Endothelial cell of umbilical vein (primary cell): Measurements from ENCODE around the gene RFX1. TPM values are rescaled to one million over a fixed set of nuclear protein-coding genes. Genes with fewer than 3 reads are reported as not detected.

Source experiments
- BruUV-seq: library from RNA; stranded (reverse); fragments of 400-500 nt; replicated peaks from 2 replicates; lab custom pipeline; 2021; lab: Mats Ljungman, UMichigan
- CTCF ChIA-PET: fragments of 300-600, 350-600 bp; sonication (Branson Sonifier 250); formaldehyde crosslinking; loops from one replicate; lab custom pipeline; 2021; ENCODE audit warnings: antibody characterized with exemption, inconsistent platforms; lab: Charles Lee
- POLR2A ChIA-PET: fragments of 300-600, 350-600 bp; sonication (Branson Sonifier 250); formaldehyde crosslinking; loops from one replicate; lab custom pipeline; 2021; ENCODE audit warnings: antibody characterized with exemption, inconsistent platforms; lab: Charles Lee
- DNase-seq: peaks from one replicate; pipeline ENCODE4 v3.0.0-alpha.2; 2011; ENCODE audit warnings: low read depth, low spot score
- FAIRE-seq: peaks from 2 replicates; lab custom pipeline; 2011; peaks lifted over from hg19 to GRCh38; lab: Jason Lieb, UNC
- H2AFZ ChIP-seq: 2 replicates; pipeline ENCODE4 v1.6.0; 2012; ENCODE audit warnings: low read depth, low read length, control low read depth, inconsistent platforms
- H3K27ac ChIP-seq: 2 replicates; pipeline ENCODE4 v1.5.1; 2011; ENCODE audit warnings: low read depth, mild to moderate bottlenecking, control low read depth, low read length, moderate library complexity; ENCODE audit not compliant: insufficient read depth
- H3K27me3 ChIP-seq, 2 experiments: 2 replicates each; pipeline versions ENCODE4 v1.6.0 to v1.6.1; 2011; ENCODE audit warnings: low read length in 2 of 2, mixed read lengths in 1 of 2; ENCODE audit not compliant: control insufficient read depth in 2 of 2, insufficient read depth in 2 of 2
- H3K36me3 ChIP-seq, 2 experiments: 2 replicates in 1 of 2; 3 replicates in 1 of 2; pipeline ENCODE4 v1.5.1; 2011; ENCODE audit warnings: low read length in 2 of 2, mild to moderate bottlenecking in 1 of 2, moderate library complexity in 1 of 2; ENCODE audit not compliant: control insufficient read depth in 2 of 2, insufficient read depth in 2 of 2; ENCODE audit errors: extremely low read depth in 1 of 2
- H3K4me1 ChIP-seq: 3 replicates; pipeline ENCODE4 v1.5.1; 2011; ENCODE audit warnings: mild to moderate bottlenecking, low read length; ENCODE audit not compliant: control insufficient read depth, insufficient read depth; ENCODE audit errors: extremely low read depth
- H3K4me2 ChIP-seq: 2 replicates; pipeline ENCODE4 v1.6.1; 2011; ENCODE audit warnings: low read length, control low read depth, mixed read lengths; ENCODE audit not compliant: insufficient read depth
- H3K4me3 ChIP-seq, 3 experiments: fragments of 200-600 bp in 1 of 3; sonication (generic), shearing (Covaris generic) in 1 of 3; replicated peaks in 1 of 3; 2 replicates each; pipeline ENCODE4 v1.5.1; 2011 to 2016; ENCODE audit warnings: control low read depth in 3 of 3, low read length in 3 of 3, mild to moderate bottlenecking in 2 of 3, inconsistent platforms in 1 of 3, low read depth in 1 of 3, moderate library complexity in 1 of 3; ENCODE audit not compliant: insufficient read depth in 1 of 3
- H3K79me2 ChIP-seq: 2 replicates; pipeline ENCODE4 v1.6.0; 2012; ENCODE audit warnings: low read length, inconsistent platforms; ENCODE audit not compliant: control insufficient read depth, insufficient read depth
- H3K9ac ChIP-seq: replicated peaks from 2 replicates; pipeline ENCODE3; 2011; ENCODE audit warnings: low read length, control low read depth; ENCODE audit not compliant: insufficient read depth; ENCODE audit errors: extremely low read depth
- H3K9me1 ChIP-seq: replicated peaks from 3 replicates; pipeline ENCODE4 v1.6.0; 2011; ENCODE audit warnings: mild to moderate bottlenecking, low read length; ENCODE audit not compliant: control insufficient read depth, insufficient read depth; ENCODE audit errors: extremely low read depth
- H3K9me3 ChIP-seq: replicated peaks from 2 replicates; pipeline ENCODE4 v1.5.1; 2012; ENCODE audit warnings: low read length, inconsistent platforms; ENCODE audit not compliant: control insufficient read depth, insufficient read depth
- H4K20me1 ChIP-seq: replicated peaks from 2 replicates; pipeline ENCODE3; 2011; ENCODE audit warnings: mild to moderate bottlenecking, low read length; ENCODE audit not compliant: control insufficient read depth, insufficient read depth; ENCODE audit errors: extremely low read depth
- CTCF ChIP-seq, 2 donors: IDR thresholded peaks; 1 replicate in 1 of 2; 2 replicates in 1 of 2; pipeline ENCODE4 v1.5.1; 2011; ENCODE audit warnings: low read length in 2 of 2, mild to moderate bottlenecking in 2 of 2, moderate library complexity in 2 of 2, control low read depth in 1 of 2, inconsistent platforms in 1 of 2, low read depth in 1 of 2; ENCODE audit not compliant: insufficient read depth in 1 of 2; ENCODE audit errors: extremely low read depth in 1 of 2
- EZH2 ChIP-seq: IDR thresholded peaks from 2 replicates; pipeline ENCODE4 v1.6.1; 2012; ENCODE audit warnings: borderline replicate concordance, low read depth, mild to moderate bottlenecking, moderate library complexity, low read length, inconsistent platforms; ENCODE audit not compliant: severe bottlenecking
- FOS ChIP-seq: IDR thresholded peaks from 2 replicates; pipeline ENCODE4 v1.6.1; 2011; ENCODE audit warnings: mild to moderate bottlenecking, low read length, moderate library complexity, borderline replicate concordance; ENCODE audit not compliant: insufficient read depth
- GATA2 ChIP-seq: IDR thresholded peaks from 2 replicates; pipeline ENCODE4 v1.7.0; 2011; ENCODE audit warnings: low read depth, mild to moderate bottlenecking, moderate library complexity, mixed read lengths, low read length; ENCODE audit not compliant: insufficient read length, insufficient read depth
- JUN ChIP-seq: IDR thresholded peaks from 2 replicates; pipeline ENCODE4 v1.6.1; 2011; ENCODE audit warnings: borderline replicate concordance, low read depth; ENCODE audit not compliant: insufficient read length, insufficient read depth
- MAX ChIP-seq: IDR thresholded peaks from 2 replicates; pipeline ENCODE4 v1.6.1; 2011; ENCODE audit not compliant: insufficient read depth, insufficient read length
- MYC ChIP-seq: IDR thresholded peaks from one replicate; pipeline ENCODE4 v1.6.1; 2011; ENCODE audit warnings: mild to moderate bottlenecking, low read depth, low read length
- POLR2A ChIP-seq: IDR thresholded peaks from 2 replicates; pipeline ENCODE4 v1.6.1; 2012; ENCODE audit warnings: low read depth, mild to moderate bottlenecking, control low read depth, low read length
- POLR2AphosphoS5 ChIP-seq: IDR thresholded peaks from 2 replicates; pipeline ENCODE4 v1.6.1; 2012; ENCODE audit warnings: low read depth, mild to moderate bottlenecking, control low read depth, low read length, moderate library complexity; ENCODE audit not compliant: insufficient read depth
- dilution Hi-C: fragments of 300-500 bp; cut with MboI; formaldehyde crosslinking; loops from one replicate; pipeline ENCODE4 v1.15.0; 2019; ENCODE audit warnings: low sequenced_read_pairs; ENCODE audit not compliant: extremely low pct_ligation_motif_present
- intact Hi-C: fragments of 100-400 bp; cut with micrococcal nuclease; formaldehyde crosslinking; loops from one replicate; pipeline ENCODE4 v1.10.0; 2022
- polyA plus RNA-seq, 4 experiments: library from polyadenylated mRNA; depleted of rRNA in 3 of 4; stranded (reverse) in 3 of 4; unstranded in 1 of 4; fragments of >200 nt; gene quantifications; 2 replicates each; pipeline versions ENCODE4 v1.2.1 to v1.2.3, GENCODE V29; 2011 to 2012; ENCODE audit warnings: missing spikeins in 1 of 4
- total RNA-seq: library from RNA; stranded (reverse); gene quantifications from 2 replicates; pipeline ENCODE4 v1.2.3, GENCODE V29; 2021

RFX1 gene
- total and polyA plus RNA-seq, 2 donors (not counting 3 experiments of a cell fraction or from before 2014, with no cell fraction given), result 2.3 to 14.7 TPM

- FAIRE-seq, result no peak
- dilution Hi-C loops, result no loop called here
- intact Hi-C loops, result no loop called here
- Histone ChIP-seq H3K27ac (no peak overlapping the region), H2AFZ (no peak overlapping the region), H3K4me1 (no peaks in the 10 kb centered on the region), H3K9ac (no peak overlapping the region), H3K9me3 (no peaks in the 10 kb centered on the region), H3K27me3 (no peaks in the 10 kb centered on the region), H3K4me3 (no peak overlapping the region), H3K4me2 (no peak overlapping the region), H3K36me3 (peaks cover 0 to 7% of the 10 kb centered on the region in 2 experiments), H3K79me2 (peaks cover 2% of the 10 kb centered on the region), H4K20me1 (no peaks in the 10 kb centered on the region), H3K9me1 (no peaks in the 10 kb centered on the region)
- no peak for TF ChIP-seq POLR2A
- BruUV-seq, result no TSS peak
- ChIA-PET CTCF (interaction anchor here (0.9 to 1.6 kb wide), 4 partner anchors 15 to 79 kb away, joined by 3 to 4 read pairs (median 4); partner anchors contain the start of gene MISP3), POLR2A (no interaction called here)
- no peak for DNase-seq
These were observed 12.4 kb downstream of the RFX1 start for GRCh38 chr19:13993590-13994300.

GRCh38 chr19:13992025-13992424 is 14.1 kb downstream of the RFX1 start:
- Histone ChIP-seq H3K9me1 (no peaks in the 10 kb centered on the region), H3K4me3 (no peak overlapping the region), H2AFZ (no peak overlapping the region), H3K27ac (no peak overlapping the region), H4K20me1 (no peaks in the 10 kb centered on the region), H3K9me3 (no peaks in the 10 kb centered on the region), H3K4me2 (no peak overlapping the region), H3K27me3 (no peaks in the 10 kb centered on the region), H3K4me1 (peaks cover 8% of the 10 kb centered on the region), H3K9ac (no peak overlapping the region), H3K79me2 (no peaks in the 10 kb centered on the region), H3K36me3 (peaks cover 0 to 1% of the 10 kb centered on the region in 2 experiments)
- intact Hi-C loops, result no loop called here
- dilution Hi-C loops, result no loop called here
- FAIRE-seq (no peak), DNase-seq (no peak)
- ChIA-PET CTCF (interaction anchor here (0.9 kb wide), 1 partner anchor 56 kb away, joined by 3 read pairs; no protein-coding TSS in a partner anchor), POLR2A (no interaction called here)
- BruUV-seq, result no TSS peak
- TF ChIP-seq MAX (no peak), JUN (no peak), FOS (no peak), POLR2AphosphoS5 (no peak), CTCF (IDR thresholded peaks at IDR 0.05; ENCODE audit: extremely low read depth in 1 of 2, insufficient read depth in 1 of 2, low read depth in 1 of 2, low read length in 2 of 2) (no peak), POLR2A (no peak), MYC (no peak), GATA2 (no peak), EZH2 (no peak)
